Mammary epithelial cell (primary cell): ENCODE data around the gene ZFP91.

ENCODE experiments used
- CTCF ChIP-seq, 2 donors: IDR thresholded peaks in 1 of 2; conservative IDR thresholded peaks in 1 of 2; 2 replicates each; pipeline ENCODE4 v1.5.1; 2011 to 2012; ENCODE audit warnings: inconsistent platforms in 2 of 2, low read length in 2 of 2, mild to moderate bottlenecking in 2 of 2, control low read depth in 1 of 2, low read depth in 1 of 2; ENCODE audit not compliant: insufficient read depth in 1 of 2; ENCODE audit errors: extremely low read depth in 1 of 2
- EZH2 ChIP-seq: IDR thresholded peaks from 2 replicates; pipeline ENCODE4 v1.6.1; 2012; ENCODE audit warnings: low read length, inconsistent platforms, borderline replicate concordance

- TF ChIP-seq CTCF (conservative IDR thresholded peaks at IDR 0.05 in 1 of 2, IDR thresholded peaks at IDR 0.05 in 1 of 2; ENCODE audit: extremely low read depth in 1 of 2, insufficient read depth in 1 of 2, low read depth in 1 of 2, low read length in 2 of 2) = no peak
- TF ChIP-seq EZH2 = no peak
Measured at GRCh38 chr11:58549644-58550043, 29.2 kb upstream of the ZFP91 start.
